HG02970 (cell line): ENCODE data around the gene BICC1.

ENCODE experiments used
- ATAC-seq: cut with Tn5 transposase; IDR thresholded peaks from one replicate; pipeline ENCODE4 v1.9.1; 2021; ENCODE audit warnings: mild to moderate bottlenecking, moderate library complexity, moderate number of reproducible peaks; ENCODE audit not compliant: unreplicated experiment, low FRiP score

The BICC1 gene

GRCh38 chr10:58642283-58642682 is 129.6 kb downstream of the BICC1 start:
- ATAC-seq = no peak

GRCh38 chr10:58642916-58643428 is 130.3 kb downstream of the BICC1 start:
- no peak for ATAC-seq

GRCh38 chr10:58644311-58644710 is 131.6 kb downstream of the BICC1 start:
- no peak for ATAC-seq

- no peak for ATAC-seq
Measured at GRCh38 chr10:58645416-58646146, 132.9 kb downstream of the BICC1 start.

GRCh38 chr10:58647376-58648112 is 134.9 kb downstream of the BICC1 start:
- no peak for ATAC-seq

GRCh38 chr10:58648131-58648530 is 135.5 kb downstream of the BICC1 start:
- ATAC-seq = no peak

GRCh38 chr10:58651040-58651439 is 138.4 kb downstream of the BICC1 start:
- no peak for ATAC-seq

- no peak for ATAC-seq
Measured at GRCh38 chr10:58651742-58652141, 139.1 kb downstream of the BICC1 start.

GRCh38 chr10:58653139-58653538 is 140.5 kb downstream of the BICC1 start:
- no peak for ATAC-seq

- no peak for ATAC-seq
Measured at GRCh38 chr10:58660575-58661255, 148.0 kb downstream of the BICC1 start.

GRCh38 chr10:58661336-58661735 is 148.7 kb downstream of the BICC1 start:
- ATAC-seq = no peak

GRCh38 chr10:58661902-58662301 is 149.2 kb downstream of the BICC1 start:
- no peak for ATAC-seq

GRCh38 chr10:58662314-58662713 is 149.6 kb downstream of the BICC1 start:
- ATAC-seq = no peak

GRCh38 chr10:58665361-58665760 is 152.7 kb downstream of the BICC1 start:
- ATAC-seq = no peak

GRCh38 chr10:58666024-58666423 is 153.4 kb downstream of the BICC1 start:
- no peak for ATAC-seq

- ATAC-seq = no peak
Measured at GRCh38 chr10:58667658-58668310, 155.1 kb downstream of the BICC1 start.

GRCh38 chr10:58672845-58673244 is 160.2 kb downstream of the BICC1 start:
- ATAC-seq = no peak

GRCh38 chr10:58674251-58674650 is 161.6 kb downstream of the BICC1 start:
- ATAC-seq = no peak

- no peak for ATAC-seq
Measured at GRCh38 chr10:58675321-58675720, 162.6 kb downstream of the BICC1 start.

- ATAC-seq = no peak
Measured at GRCh38 chr10:58691528-58691927, 178.9 kb downstream of the BICC1 start.

- ATAC-seq = no peak
Measured at GRCh38 chr10:58693919-58694318, 181.2 kb downstream of the BICC1 start.
